A673 (cell line): ENCODE data around the gene GLT1D1. TPM values are rescaled to one million over a fixed set of nuclear protein-coding genes. Genes with fewer than 3 reads are reported as not detected.

Experiments used
- BruUV-seq: library from RNA; stranded (reverse); fragments of 400-500 nt; replicated peaks from 2 replicates; lab custom pipeline; 2021; lab: Mats Ljungman, UMichigan
- CTCF ChIA-PET: fragments of 300-600 bp; sonication (Branson Sonifier 250); formaldehyde crosslinking; loops from one replicate; lab custom pipeline; 2022; ENCODE audit warnings: antibody characterized with exemption; lab: Charles Lee
- POLR2A ChIA-PET: fragments of 300-600 bp; sonication (Branson Sonifier 250); formaldehyde crosslinking; loops from one replicate; lab custom pipeline; 2022; ENCODE audit warnings: antibody characterized with exemption; ENCODE audit not compliant: low non-redundant PET; lab: Charles Lee
- DNase-seq: peaks from one replicate; pipeline ENCODE4 v3.0.0-alpha.2; 2015; ENCODE audit warnings: low spot score
- H3K27ac ChIP-seq: fragments of 200-600 bp; sonication (generic); 2 replicates; pipeline ENCODE4 v1.5.1; 2016; ENCODE audit warnings: mixed run types, low read depth, mild to moderate bottlenecking, mixed read lengths, antibody characterized with exemption, low read length; ENCODE audit not compliant: poor library complexity, severe bottlenecking
- H3K27me3 ChIP-seq: fragments of 200-600 bp; sonication (generic); replicated peaks from 2 replicates; pipeline ENCODE4 v1.6.1; 2017; ENCODE audit warnings: mixed run types, low read depth, mild to moderate bottlenecking, mixed read lengths, antibody characterized with exemption, low read length; ENCODE audit not compliant: insufficient read depth, poor library complexity
- H3K36me3 ChIP-seq: fragments of 200-600 bp; sonication (generic); 2 replicates; pipeline ENCODE4 v1.6.1; 2016; ENCODE audit warnings: mixed run types, mild to moderate bottlenecking, mixed read lengths, antibody characterized with exemption, low read length; ENCODE audit not compliant: insufficient read depth, poor library complexity, severe bottlenecking
- H3K4me1 ChIP-seq: fragments of 200-600 bp; sonication (generic); 2 replicates; pipeline ENCODE4 v1.6.1; 2017; ENCODE audit warnings: mixed run types, mild to moderate bottlenecking, mixed read lengths, antibody characterized with exemption, low read length; ENCODE audit not compliant: insufficient read depth, poor library complexity, severe bottlenecking
- H3K4me3 ChIP-seq: fragments of 200-600 bp; sonication (generic); 2 replicates; pipeline ENCODE4 v1.5.1; 2016; ENCODE audit warnings: low read depth, mixed run types, mild to moderate bottlenecking, mixed read lengths, low read length; ENCODE audit not compliant: poor library complexity, severe bottlenecking
- H3K9me3 ChIP-seq: fragments of 200-600 bp; sonication (generic); 2 replicates; pipeline ENCODE4 v1.6.1; 2016; ENCODE audit warnings: mixed run types, low read depth, mild to moderate bottlenecking, mixed read lengths, antibody characterized with exemption, low read length; ENCODE audit not compliant: poor library complexity, severe bottlenecking
- EZH2 ChIP-seq: fragments of 200-600 bp; sonication (generic); IDR thresholded peaks from 2 replicates; pipeline ENCODE4 v1.6.1; 2017; ENCODE audit warnings: borderline replicate concordance, low read depth, mild to moderate bottlenecking, mixed read lengths, antibody characterized with exemption, low read length; ENCODE audit not compliant: poor library complexity, severe bottlenecking
- intact Hi-C: fragments of 100-400 bp; cut with micrococcal nuclease; formaldehyde crosslinking; loops from one replicate; pipeline ENCODE4 v1.10.0; 2022; ENCODE audit not compliant: unreplicated experiment
- total RNA-seq: library from RNA; stranded (reverse); gene quantifications from 2 replicates; pipeline ENCODE4 v1.2.3, GENCODE V29; 2021
- TF ChIP-seq, protein P1 (sequence below): fragments of 300-800, 200-600 bp; sonication (generic); conservative IDR thresholded peaks from 2 replicates; pipeline ENCODE4 v1.5.1; 2017; ENCODE audit warnings: low read depth, mild to moderate bottlenecking, antibody characterized with exemption, low read length, moderate library complexity, mixed read lengths

Gene GLT1D1
- total RNA-seq, 1 experiment from 2014 or later: not detected

DNA sequence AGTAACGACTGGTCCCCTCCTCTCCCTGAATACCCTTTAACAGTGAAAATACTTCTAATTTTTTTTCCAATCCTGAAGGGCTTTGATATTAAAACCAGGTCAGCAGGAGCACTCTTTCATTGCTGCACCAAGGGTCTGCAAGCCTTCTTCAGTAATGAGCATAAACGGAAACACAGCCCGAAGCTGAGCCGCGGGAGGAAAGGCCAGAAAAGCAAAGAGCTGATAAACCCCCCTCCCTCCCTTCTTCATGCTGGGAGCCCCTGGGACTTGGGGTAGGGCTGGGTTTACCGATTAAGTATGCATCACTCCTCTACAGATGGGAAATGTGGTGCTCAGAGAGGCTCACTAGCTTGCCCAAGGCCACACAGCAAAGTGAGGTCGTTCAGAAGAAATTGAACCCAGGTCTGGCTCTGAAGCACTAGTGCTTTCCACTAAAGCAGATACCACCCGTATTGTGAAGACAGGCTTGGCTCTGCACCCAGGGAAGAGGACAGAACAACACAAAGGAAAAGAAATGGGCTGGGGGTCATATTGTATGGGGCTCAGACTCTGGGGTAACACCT is 128.8 kb downstream of the GLT1D1 start:
- DNase-seq: no peak
- BruUV-seq: no TSS peak
- H3K4me1 ChIP-seq: no peaks in the 10 kb centered on the region
- no peaks in the 10 kb centered on the region for H3K36me3 ChIP-seq
- H3K9me3 ChIP-seq: no peaks in the 10 kb centered on the region
- H3K27me3 ChIP-seq: no peaks in the 10 kb centered on the region
- H3K27ac ChIP-seq: no peak overlapping the region
- intact Hi-C loops: no loop called here
- ChIA-PET CTCF (no interaction called here), POLR2A (no interaction called here)
- TF ChIP-seq EZH2: no peak
- TF ChIP-seq, protein P1, sequence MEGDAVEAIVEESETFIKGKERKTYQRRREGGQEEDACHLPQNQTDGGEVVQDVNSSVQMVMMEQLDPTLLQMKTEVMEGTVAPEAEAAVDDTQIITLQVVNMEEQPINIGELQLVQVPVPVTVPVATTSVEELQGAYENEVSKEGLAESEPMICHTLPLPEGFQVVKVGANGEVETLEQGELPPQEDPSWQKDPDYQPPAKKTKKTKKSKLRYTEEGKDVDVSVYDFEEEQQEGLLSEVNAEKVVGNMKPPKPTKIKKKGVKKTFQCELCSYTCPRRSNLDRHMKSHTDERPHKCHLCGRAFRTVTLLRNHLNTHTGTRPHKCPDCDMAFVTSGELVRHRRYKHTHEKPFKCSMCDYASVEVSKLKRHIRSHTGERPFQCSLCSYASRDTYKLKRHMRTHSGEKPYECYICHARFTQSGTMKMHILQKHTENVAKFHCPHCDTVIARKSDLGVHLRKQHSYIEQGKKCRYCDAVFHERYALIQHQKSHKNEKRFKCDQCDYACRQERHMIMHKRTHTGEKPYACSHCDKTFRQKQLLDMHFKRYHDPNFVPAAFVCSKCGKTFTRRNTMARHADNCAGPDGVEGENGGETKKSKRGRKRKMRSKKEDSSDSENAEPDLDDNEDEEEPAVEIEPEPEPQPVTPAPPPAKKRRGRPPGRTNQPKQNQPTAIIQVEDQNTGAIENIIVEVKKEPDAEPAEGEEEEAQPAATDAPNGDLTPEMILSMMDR: no peak
- no peak overlapping the region for H3K4me3 ChIP-seq

DNA sequence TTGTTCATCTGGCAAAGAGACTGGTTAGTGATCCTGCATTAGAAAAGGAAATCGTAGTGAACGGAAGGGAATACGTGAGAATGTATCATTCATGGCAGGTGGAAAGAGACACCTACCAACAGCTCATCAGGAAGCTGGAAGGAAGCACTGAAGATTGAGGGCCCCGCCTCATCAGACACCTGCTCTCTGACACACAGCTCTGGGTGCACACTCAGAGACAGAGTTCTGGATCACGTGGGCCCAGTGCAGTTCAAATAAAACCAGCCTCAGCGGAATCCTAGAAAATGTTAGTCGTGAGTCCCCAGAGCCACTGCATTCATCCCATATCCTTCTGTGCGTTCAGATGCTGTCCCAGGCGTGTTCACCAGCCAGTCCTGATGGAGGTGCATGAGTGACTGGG is 129.7 kb downstream of the GLT1D1 start:
- POLR2A ChIA-PET: no interaction called here
- Histone ChIP-seq H3K4me3 (no peak overlapping the region), H3K9me3 (no peaks in the 10 kb centered on the region), H3K27ac (no peak overlapping the region), H3K27me3 (no peaks in the 10 kb centered on the region), H3K4me1 (no peaks in the 10 kb centered on the region), H3K36me3 (no peaks in the 10 kb centered on the region)
- TF ChIP-seq, protein P1: no peak
- TF ChIP-seq EZH2: no peak
- CTCF ChIA-PET: no interaction called here
- no TSS peak for BruUV-seq
- intact Hi-C loops: no loop called here
- DNase-seq: no peak

DNA sequence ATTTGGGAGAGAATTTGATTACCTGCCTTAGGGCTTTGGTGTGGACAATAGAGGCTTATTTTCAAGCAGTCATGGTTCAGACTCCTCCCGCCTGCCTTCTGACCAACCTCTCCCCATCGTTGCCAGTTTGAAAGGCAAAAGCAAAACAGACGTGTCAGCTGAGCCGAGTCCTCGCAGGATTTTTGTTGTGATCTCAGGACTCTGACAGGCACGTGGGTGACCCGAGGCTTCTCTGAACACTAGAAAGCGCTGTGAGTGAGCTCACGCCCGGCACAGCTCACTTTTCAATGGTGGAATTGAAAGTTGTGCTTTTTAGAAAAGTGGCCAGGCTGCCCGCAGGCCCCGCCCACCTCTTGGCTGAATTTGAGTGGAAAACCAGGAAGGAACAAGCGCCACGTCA is 130.1 kb downstream of the GLT1D1 start:
- ChIA-PET POLR2A (no interaction called here), CTCF (no interaction called here)
- intact Hi-C loops: no loop called here
- no peak for TF ChIP-seq EZH2
- TF ChIP-seq, protein P1: no peak
- Histone ChIP-seq H3K9me3 (no peaks in the 10 kb centered on the region), H3K36me3 (no peaks in the 10 kb centered on the region), H3K27me3 (no peaks in the 10 kb centered on the region), H3K4me3 (no peak overlapping the region), H3K4me1 (no peaks in the 10 kb centered on the region), H3K27ac (no peak overlapping the region)
- BruUV-seq: no TSS peak
- no peak for DNase-seq
